SK-N-SH (cell line): ENCODE measurements around the gene LANCL3. TPM values are rescaled to one million over a fixed set of nuclear protein-coding genes. Genes with fewer than 3 reads are reported as not detected.

Source experiments
- CTCF ChIA-PET: fragments of 300-600, 350-600 bp; formaldehyde crosslinking; extraction: SDS; loops from one replicate; lab custom pipeline; 2021; lab: Yijun Ruan, JAX
- POLR2A ChIA-PET: fragments of 350-600 bp; sonication (Branson Sonifier 250); formaldehyde crosslinking; extraction: SDS; loops from one replicate; lab custom pipeline; 2020; ENCODE audit warnings: antibody characterized with exemption, inconsistent platforms; lab: Yijun Ruan, JAX
- DNase-seq: peaks from one replicate; pipeline ENCODE4 v3.0.0; 2012
- H2AFZ ChIP-seq: fragments of 200-600 bp; sonication (generic); 2 replicates; pipeline ENCODE4 v1.8.1; 2016; ENCODE audit warnings: antibody characterized with exemption, mild to moderate bottlenecking, low read depth
- H3F3A ChIP-seq: fragments of 200-600 bp; sonication (generic); replicated peaks from 2 replicates; pipeline ENCODE3; 2016; ENCODE audit warnings: antibody characterized with exemption, mild to moderate bottlenecking; ENCODE audit not compliant: insufficient read depth
- H3K27ac ChIP-seq, 2 experiments: fragments of 200-500 bp in 1 of 2; fragments of 200-600 bp in 1 of 2; sonication (Bioruptor generic) in 1 of 2; sonication (generic), shearing (Covaris generic) in 1 of 2; 2 replicates each; pipeline versions ENCODE4 v1.5.1 to v1.6.1; 2014 to 2016; ENCODE audit warnings: low read depth in 2 of 2, inconsistent platforms in 1 of 2, low read length in 1 of 2, mild to moderate bottlenecking in 1 of 2, mixed read lengths in 1 of 2
- H3K27me3 ChIP-seq: fragments of 200-600 bp; sonication (generic), shearing (Covaris generic); 2 replicates; pipeline ENCODE4 v1.6.1; 2016; ENCODE audit warnings: mixed run types; ENCODE audit not compliant: insufficient read depth
- H3K36me3 ChIP-seq, 2 experiments: fragments of 200-500 bp in 1 of 2; fragments of 200-600 bp in 1 of 2; sonication (Bioruptor generic) in 1 of 2; sonication (generic) in 1 of 2; replicated peaks in 1 of 2; 2 replicates each; pipeline versions ENCODE3 to v1.5.1; 2014 to 2016; ENCODE audit warnings: low read length in 1 of 2, mild to moderate bottlenecking in 1 of 2; ENCODE audit not compliant: insufficient read depth in 2 of 2, control insufficient read depth in 1 of 2
- H3K4me1 ChIP-seq, 2 experiments: fragments of 200-500 bp in 1 of 2; fragments of 200-600 bp in 1 of 2; sonication (Bioruptor generic) in 1 of 2; sonication (generic), shearing (Covaris generic) in 1 of 2; 2 replicates each; pipeline versions ENCODE4 v1.5.1 to v1.6.1; 2014 to 2016; ENCODE audit warnings: low read depth in 1 of 2, low read length in 1 of 2, mixed run types in 1 of 2; ENCODE audit not compliant: insufficient read depth in 2 of 2, control insufficient read depth in 1 of 2
- H3K4me2 ChIP-seq: fragments of 200-600 bp; sonication (generic), shearing (Covaris generic); 2 replicates; pipeline ENCODE4 v1.6.1; 2017; ENCODE audit warnings: mixed run types
- H3K4me3 ChIP-seq, 2 experiments: fragments of 200-500 bp in 1 of 2; fragments of 200-600 bp in 1 of 2; sonication (Bioruptor generic) in 1 of 2; sonication (generic), shearing (Covaris generic) in 1 of 2; 2 replicates each; pipeline versions ENCODE4 v1.5.1 to v1.8.1; 2014 to 2016; ENCODE audit warnings: low read depth in 2 of 2, inconsistent platforms in 1 of 2, low read length in 1 of 2, mild to moderate bottlenecking in 1 of 2, mixed read lengths in 1 of 2, moderate library complexity in 1 of 2
- H3K79me2 ChIP-seq: fragments of 200-600 bp; sonication (generic); 2 replicates; pipeline ENCODE4 v1.8.1; 2017; ENCODE audit warnings: mild to moderate bottlenecking; ENCODE audit not compliant: insufficient read depth
- H3K9ac ChIP-seq: fragments of 200-600 bp; sonication (generic); 2 replicates; pipeline ENCODE4 v1.6.1; 2017; ENCODE audit warnings: mixed run types
- H3K9me2 ChIP-seq: fragments of 200-600 bp; sonication (generic); 2 replicates; pipeline ENCODE4 v1.6.1; 2017; ENCODE audit warnings: mixed run types
- H3K9me3 ChIP-seq: fragments of 200-600 bp; sonication (generic); 2 replicates; pipeline ENCODE4 v1.6.1; 2017; ENCODE audit warnings: mixed run types, mild to moderate bottlenecking, moderate library complexity
- H4K20me1 ChIP-seq: fragments of 200-600 bp; sonication (generic); 2 replicates; pipeline ENCODE4 v1.6.1; 2017; ENCODE audit warnings: mild to moderate bottlenecking, mixed run types; ENCODE audit not compliant: insufficient read depth
- CHD2 ChIP-seq: fragments of 150-350 bp; IDR thresholded peaks from 2 replicates; pipeline ENCODE4 v1.6.1; 2018; ENCODE audit warnings: low read length; ENCODE audit not compliant: partially characterized antibody
- ELF1 ChIP-seq: IDR thresholded peaks from 2 replicates; pipeline ENCODE4 v1.4.0; 2012
- EZH2phosphoT487 ChIP-seq: fragments of 200-600 bp; sonication (generic); IDR thresholded peaks from 2 replicates; pipeline ENCODE4 v1.6.1; 2017; ENCODE audit warnings: low read depth, mixed run types, mild to moderate bottlenecking, antibody characterized with exemption, moderate library complexity, borderline replicate concordance
- FOXM1 ChIP-seq: IDR thresholded peaks from 2 replicates; pipeline ENCODE4 v1.4.0; 2012; ENCODE audit warnings: low read depth, mild to moderate bottlenecking
- GATA2 ChIP-seq: sonication (generic); formaldehyde crosslinking; IDR thresholded peaks from 2 replicates; pipeline ENCODE4 v1.5.0; 2020; ENCODE audit warnings: mild to moderate bottlenecking, missing genetic modification reagents
- MAX ChIP-seq: IDR thresholded peaks from 2 replicates; pipeline ENCODE4 v1.4.0; 2012; ENCODE audit warnings: low read depth
- NFIC ChIP-seq: IDR thresholded peaks from 2 replicates; pipeline ENCODE4 v1.4.0; 2012; ENCODE audit warnings: borderline replicate concordance
- NRF1 ChIP-seq: IDR thresholded peaks from 2 replicates; pipeline ENCODE4 v1.6.1; 2012; ENCODE audit warnings: low read depth, mild to moderate bottlenecking, low read length
- POLR2AphosphoS5 ChIP-seq: IDR thresholded peaks from 2 replicates; pipeline ENCODE4 v1.6.1; 2012; ENCODE audit warnings: low read depth, low read length
- RCOR1 ChIP-seq: fragments of 150-350 bp; IDR thresholded peaks from 2 replicates; pipeline ENCODE4 v1.6.1; 2017; ENCODE audit warnings: antibody characterized with exemption, low read length
- REST ChIP-seq: IDR thresholded peaks from 2 replicates; pipeline ENCODE4 v1.6.1; 2012; ENCODE audit warnings: mild to moderate bottlenecking, low read depth, low read length, moderate library complexity
- RFX5 ChIP-seq: IDR thresholded peaks from 2 replicates; pipeline ENCODE4 v1.6.1; 2012; ENCODE audit warnings: mild to moderate bottlenecking, improper control_type of control experiment, low read length
- RXRA ChIP-seq: IDR thresholded peaks from 2 replicates; pipeline ENCODE4 v1.4.0; 2012; ENCODE audit warnings: low read depth, mild to moderate bottlenecking, borderline replicate concordance
- SIN3A ChIP-seq: IDR thresholded peaks from 2 replicates; pipeline ENCODE4 v1.6.1; 2012; ENCODE audit warnings: low read depth, mild to moderate bottlenecking, low read length, moderate library complexity, borderline replicate concordance
- SMC3 ChIP-seq: IDR thresholded peaks from 2 replicates; pipeline ENCODE4 v1.6.1; 2012; ENCODE audit warnings: low read depth, low read length, improper control_type of control experiment
- TAF1 ChIP-seq: IDR thresholded peaks from 2 replicates; pipeline ENCODE4 v1.6.1; 2012; ENCODE audit warnings: low read depth, mild to moderate bottlenecking, low read length, moderate library complexity, borderline replicate concordance
- TCF12 ChIP-seq: IDR thresholded peaks from 2 replicates; pipeline ENCODE4 v1.4.0; 2012
- USF2 ChIP-seq: fragments of 150-350 bp; IDR thresholded peaks from 2 replicates; pipeline ENCODE4 v1.6.1; 2017; ENCODE audit warnings: antibody characterized with exemption, low read length, low read depth, borderline replicate concordance
- YY1 ChIP-seq: IDR thresholded peaks from 2 replicates; pipeline ENCODE4 v1.4.0; 2012; ENCODE audit warnings: low read depth, mild to moderate bottlenecking
- WGBS: methylation state at CpG from one replicate; pipeline ENCODE4 v1.1.6; 2017; ENCODE audit warnings: low lambda C conversion rate; 5-methylcytosine and 5-hydroxymethylcytosine counted together
- polyA plus RNA-seq, 3 experiments: library from polyadenylated mRNA; depleted of rRNA; stranded (reverse); fragments of >200 nt; gene quantifications; 2 replicates each; pipeline ENCODE4 v1.2.3, GENCODE V29; 2012
- TF ChIP-seq, protein P1 (sequence below): IDR thresholded peaks from 2 replicates; pipeline ENCODE4 v1.4.0; 2012; ENCODE audit warnings: low read depth, borderline replicate concordance

LANCL3 gene
- polyA plus RNA-seq, 1 of the 3 experiments (the other 2 are of a cell fraction) = under 0.01 TPM

DNA sequence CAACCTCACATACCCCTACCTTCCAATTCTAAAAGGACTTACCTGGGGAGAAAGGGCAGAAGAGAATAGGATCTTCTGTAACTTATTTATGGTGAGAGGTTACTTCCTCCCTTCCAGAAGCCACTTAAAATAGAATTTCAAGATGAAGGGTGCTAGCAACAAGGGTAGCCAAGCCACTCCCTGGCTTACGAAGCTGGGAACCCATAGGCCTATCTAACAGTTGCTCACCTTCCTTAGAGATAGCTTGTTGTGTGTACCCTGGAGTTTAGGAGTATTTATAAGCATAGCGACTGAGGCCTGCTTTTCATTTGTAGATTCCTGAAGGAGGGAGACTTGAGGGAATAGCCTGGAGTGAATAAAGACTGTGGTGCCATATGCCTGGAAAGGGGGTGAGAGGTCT is 143.0 kb downstream of the LANCL3 start:
- no peaks in the 10 kb centered on the region for H3K79me2 ChIP-seq
- no peaks in the 10 kb centered on the region for H3K9me2 ChIP-seq
- TF ChIP-seq MAX (no peak), ELF1 (no peak), SIN3A (no peak), TAF1 (no peak), REST (no peak), GATA2 (no peak), FOXM1 (no peak), RCOR1 (no peak), NFIC (no peak), RFX5 (no peak), TCF12 (no peak), SMC3 (no peak), POLR2AphosphoS5 (no peak), USF2 (no peak), EZH2phosphoT487 (no peak), NRF1 (no peak), YY1 (no peak), RXRA (no peak), CHD2 (no peak)
- TF ChIP-seq, protein P1, sequence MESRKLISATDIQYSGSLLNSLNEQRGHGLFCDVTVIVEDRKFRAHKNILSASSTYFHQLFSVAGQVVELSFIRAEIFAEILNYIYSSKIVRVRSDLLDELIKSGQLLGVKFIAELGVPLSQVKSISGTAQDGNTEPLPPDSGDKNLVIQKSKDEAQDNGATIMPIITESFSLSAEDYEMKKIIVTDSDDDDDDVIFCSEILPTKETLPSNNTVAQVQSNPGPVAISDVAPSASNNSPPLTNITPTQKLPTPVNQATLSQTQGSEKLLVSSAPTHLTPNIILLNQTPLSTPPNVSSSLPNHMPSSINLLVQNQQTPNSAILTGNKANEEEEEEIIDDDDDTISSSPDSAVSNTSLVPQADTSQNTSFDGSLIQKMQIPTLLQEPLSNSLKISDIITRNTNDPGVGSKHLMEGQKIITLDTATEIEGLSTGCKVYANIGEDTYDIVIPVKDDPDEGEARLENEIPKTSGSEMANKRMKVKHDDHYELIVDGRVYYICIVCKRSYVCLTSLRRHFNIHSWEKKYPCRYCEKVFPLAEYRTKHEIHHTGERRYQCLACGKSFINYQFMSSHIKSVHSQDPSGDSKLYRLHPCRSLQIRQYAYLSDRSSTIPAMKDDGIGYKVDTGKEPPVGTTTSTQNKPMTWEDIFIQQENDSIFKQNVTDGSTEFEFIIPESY = no peak
- TF ChIP-seq, all 33 proteins: peak for 0
- Histone ChIP-seq H3K9ac (no peak overlapping the region), H3K4me2 (no peak overlapping the region), H3K9me3 (no peaks in the 10 kb centered on the region), H4K20me1 (no peaks in the 10 kb centered on the region), H3K36me3 (no peaks in the 10 kb centered on the region), H3K27ac (no peak overlapping the region), H3F3A (no peaks in the 10 kb centered on the region), H3K27me3 (no peaks in the 10 kb centered on the region), H3K4me3 (no peak overlapping the region), H2AFZ (no peak overlapping the region), H3K4me1 (no peaks in the 10 kb centered on the region)
- ChIA-PET POLR2A (no interaction called here), CTCF (interaction anchor here (0.6 kb wide), 1 partner anchor 51 kb away, joined by 3 read pairs; no protein-coding TSS in a partner anchor)
- WGBS = 16% methylated on average over 2 of the region's 2 CpGs
- DNase-seq = no peak
